Measurements from ENCODE around the gene RAD51AP2. TPM values are rescaled to one million over a fixed set of nuclear protein-coding genes. Genes with fewer than 3 reads are reported as not detected.

The RAD51AP2 gene
- total and polyA plus RNA-seq, 10 donors: not detected

DNA sequence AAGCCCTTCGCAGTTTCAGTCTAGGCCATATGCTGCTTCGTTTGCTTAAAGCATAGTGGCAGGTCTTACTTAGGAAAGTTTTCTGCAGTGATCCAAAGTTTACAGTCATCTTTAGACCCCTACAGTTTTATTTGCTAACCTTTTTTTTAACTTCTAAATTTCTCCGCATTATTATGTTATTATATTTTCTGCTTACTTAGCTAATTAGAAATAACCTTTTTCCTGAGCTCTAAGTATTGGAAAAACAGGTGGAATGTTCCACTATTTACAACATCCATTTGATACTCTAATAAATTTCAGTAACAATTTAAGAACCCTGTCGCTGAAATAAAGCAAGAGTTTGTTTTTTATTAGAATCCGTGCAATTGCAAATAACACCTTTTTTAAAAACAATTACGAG, 4.1 kb upstream of the RAD51AP2 start:
- 82 to 88% (median 85%) methylated on average over 6 of the region's 6 CpGs for WGBS, 5 donors
- Histone ChIP-seq H3K27ac (no peak overlapping the region), H3K9me3 (no peaks in the 10 kb centered on the region), H3K4me3 (no peak overlapping the region), H3K4me1 (peaks cover 0 to 11% (median 3%) of the 10 kb centered on the region in 6 donors), H3K36me3 (no peaks in the 10 kb centered on the region), H3K27me3 (replicated peaks in 1 of 7) (peaks cover 0 to 28% (median 0%) of the 10 kb centered on the region in 7 donors)
- intact Hi-C loops (cut with DNase I; ENCODE audit: low total_unique reads): no loop called here
- TF ChIP-seq POLR2A (IDR thresholded peaks at IDR 0.05): no peak
- TF ChIP-seq POLR2AphosphoS5 (IDR thresholded peaks at IDR 0.05): no peak
- no peak for DNase-seq

DNA sequence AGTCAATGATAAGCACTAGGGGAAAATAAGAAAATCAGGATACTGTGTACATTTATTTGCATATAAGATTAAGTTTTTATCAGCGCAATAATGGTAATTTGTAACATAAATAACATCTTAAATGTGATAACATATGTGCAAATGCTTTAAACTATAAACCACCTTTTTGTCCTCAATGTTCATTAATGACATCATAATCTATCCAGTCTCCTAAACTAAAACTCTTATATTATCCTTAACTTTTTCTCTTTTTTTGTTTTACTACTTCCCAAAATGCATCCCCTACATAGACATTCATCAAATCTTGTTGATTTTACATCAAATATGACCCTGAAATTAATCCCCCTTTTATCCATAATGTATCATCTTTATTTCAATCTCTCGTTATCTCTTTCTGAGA, 3.4 kb upstream of the RAD51AP2 start:
- Histone ChIP-seq H3K9me3 (no peaks in the 10 kb centered on the region), H3K36me3 (no peaks in the 10 kb centered on the region), H3K4me3 (no peak overlapping the region), H3K27ac (no peak overlapping the region), H3K27me3 (replicated peaks in 1 of 7) (peaks cover 0 to 29% (median 0%) of the 10 kb centered on the region in 7 donors), H3K4me1 (peaks cover 0 to 11% (median 3%) of the 10 kb centered on the region in 6 donors)
- no peak for DNase-seq
- intact Hi-C loops (cut with DNase I; ENCODE audit: low total_unique reads): no loop called here
- TF ChIP-seq, protein P1, sequence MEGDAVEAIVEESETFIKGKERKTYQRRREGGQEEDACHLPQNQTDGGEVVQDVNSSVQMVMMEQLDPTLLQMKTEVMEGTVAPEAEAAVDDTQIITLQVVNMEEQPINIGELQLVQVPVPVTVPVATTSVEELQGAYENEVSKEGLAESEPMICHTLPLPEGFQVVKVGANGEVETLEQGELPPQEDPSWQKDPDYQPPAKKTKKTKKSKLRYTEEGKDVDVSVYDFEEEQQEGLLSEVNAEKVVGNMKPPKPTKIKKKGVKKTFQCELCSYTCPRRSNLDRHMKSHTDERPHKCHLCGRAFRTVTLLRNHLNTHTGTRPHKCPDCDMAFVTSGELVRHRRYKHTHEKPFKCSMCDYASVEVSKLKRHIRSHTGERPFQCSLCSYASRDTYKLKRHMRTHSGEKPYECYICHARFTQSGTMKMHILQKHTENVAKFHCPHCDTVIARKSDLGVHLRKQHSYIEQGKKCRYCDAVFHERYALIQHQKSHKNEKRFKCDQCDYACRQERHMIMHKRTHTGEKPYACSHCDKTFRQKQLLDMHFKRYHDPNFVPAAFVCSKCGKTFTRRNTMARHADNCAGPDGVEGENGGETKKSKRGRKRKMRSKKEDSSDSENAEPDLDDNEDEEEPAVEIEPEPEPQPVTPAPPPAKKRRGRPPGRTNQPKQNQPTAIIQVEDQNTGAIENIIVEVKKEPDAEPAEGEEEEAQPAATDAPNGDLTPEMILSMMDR (IDR thresholded peaks at IDR 0.05 in 8 of 11, conservative IDR thresholded peaks at IDR 0.05 in 3 of 11): no peak
- TF ChIP-seq POLR2A (IDR thresholded peaks at IDR 0.05) (no peak), POLR2AphosphoS5 (IDR thresholded peaks at IDR 0.05) (no peak)
- WGBS, 5 donors: 85 to 95% (median 87%) methylated on average over 2 of the region's 2 CpGs

DNA sequence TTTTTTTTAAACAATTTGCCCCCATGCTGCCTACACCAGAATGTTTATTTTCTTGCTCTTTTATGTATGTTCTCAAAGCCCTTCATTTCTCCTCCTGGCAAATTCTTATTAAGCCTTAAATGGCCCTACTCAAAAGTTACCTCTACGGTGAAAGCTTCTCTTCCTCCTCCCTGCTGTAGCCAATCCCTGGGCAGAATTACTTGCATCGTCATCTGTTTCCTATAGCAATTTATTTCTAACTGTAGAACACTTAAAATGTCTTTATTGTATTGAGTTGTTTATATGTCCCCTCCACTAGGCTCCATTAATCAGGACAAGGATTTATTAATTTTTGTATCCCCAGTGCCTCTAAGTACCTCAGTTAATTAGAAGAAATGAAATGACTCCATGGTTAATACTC, 2.5 kb upstream of the RAD51AP2 start:
- 41 to 67% (median 60%) methylated on average over 2 of the region's 2 CpGs for WGBS, 5 donors
- Histone ChIP-seq H3K36me3 (no peaks in the 10 kb centered on the region), H3K9me3 (no peaks in the 10 kb centered on the region), H3K4me1 (peaks cover 0 to 11% (median 3%) of the 10 kb centered on the region in 6 donors), H3K27me3 (replicated peaks in 1 of 7) (peaks cover 0 to 29% (median 0%) of the 10 kb centered on the region in 7 donors), H3K27ac (no peak overlapping the region), H3K4me3 (no peak overlapping the region)
- TF ChIP-seq POLR2AphosphoS5 (IDR thresholded peaks at IDR 0.05) (no peak), POLR2A (IDR thresholded peaks at IDR 0.05) (no peak)
- TF ChIP-seq, protein P1 (IDR thresholded peaks at IDR 0.05 in 8 of 11, conservative IDR thresholded peaks at IDR 0.05 in 3 of 11): no peak
- DNase-seq: no peak
- intact Hi-C loops (cut with DNase I; ENCODE audit: low total_unique reads): no loop called here

DNA sequence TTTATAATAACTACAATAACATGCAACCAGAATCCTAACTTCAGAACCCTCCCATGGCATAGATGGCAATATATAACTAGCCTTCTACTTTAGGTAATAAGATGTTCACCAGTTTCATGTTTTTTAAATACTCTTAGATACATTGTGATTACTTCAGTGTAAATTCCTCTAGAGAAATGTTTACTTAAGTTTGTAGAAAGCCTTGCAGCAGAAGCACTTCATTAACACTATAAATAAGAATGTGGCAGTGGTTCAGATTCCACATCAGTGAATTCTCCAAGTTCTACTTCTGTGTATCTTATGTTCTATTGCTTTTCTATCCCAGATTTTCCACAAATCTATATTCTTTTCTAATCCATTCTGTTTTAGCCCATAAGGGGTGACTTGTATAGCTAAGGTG, 1.2 kb upstream of the RAD51AP2 start:
- Histone ChIP-seq H3K27me3 (replicated peaks in 1 of 7) (peaks cover 0 to 29% (median 0%) of the 10 kb centered on the region in 7 donors), H3K27ac (no peak overlapping the region), H3K9me3 (no peaks in the 10 kb centered on the region), H3K4me1 (peaks cover 0 to 11% (median 3%) of the 10 kb centered on the region in 6 donors), H3K4me3 (no peak overlapping the region), H3K36me3 (no peaks in the 10 kb centered on the region)
- intact Hi-C loops (cut with DNase I; ENCODE audit: low total_unique reads): no loop called here
- TF ChIP-seq POLR2AphosphoS5 (IDR thresholded peaks at IDR 0.05) (no peak), POLR2A (IDR thresholded peaks at IDR 0.05) (no peak)
- TF ChIP-seq, protein P1 (IDR thresholded peaks at IDR 0.05 in 8 of 11, conservative IDR thresholded peaks at IDR 0.05 in 3 of 11): no peak
- no peak for DNase-seq
